Raji (cell line): ENCODE data around the gene STXBP6.

ENCODE experiments used
- POLR2A ChIP-seq: IDR thresholded peaks from 2 replicates; pipeline ENCODE4 v1.6.1; 2011; ENCODE audit warnings: low read depth, low read length, control low read depth; ENCODE audit not compliant: insufficient read depth

STXBP6 gene

GRCh38 chr14:24990050-24990449 lies 59.9 kb downstream of the STXBP6 start:
- TF ChIP-seq POLR2A, result no peak

GRCh38 chr14:24988760-24989159 lies 61.2 kb downstream of the STXBP6 start:
- no peak for TF ChIP-seq POLR2A

- TF ChIP-seq POLR2A, result no peak
These were observed 63.6 kb downstream of the STXBP6 start for GRCh38 chr14:24986206-24986893.

GRCh38 chr14:24984846-24985589 lies 64.9 kb downstream of the STXBP6 start:
- TF ChIP-seq POLR2A, result no peak

GRCh38 chr14:24982472-24983155 lies 67.3 kb downstream of the STXBP6 start:
- no peak for TF ChIP-seq POLR2A

- TF ChIP-seq POLR2A, result no peak
These were observed 70.2 kb downstream of the STXBP6 start for GRCh38 chr14:24979725-24980239.

GRCh38 chr14:24978862-24979724 lies 70.9 kb downstream of the STXBP6 start:
- no peak for TF ChIP-seq POLR2A

GRCh38 chr14:24976602-24977001 lies 73.3 kb downstream of the STXBP6 start:
- TF ChIP-seq POLR2A, result no peak

GRCh38 chr14:24975393-24975792 lies 74.6 kb downstream of the STXBP6 start:
- no peak for TF ChIP-seq POLR2A

GRCh38 chr14:24974591-24975374 lies 75.2 kb downstream of the STXBP6 start:
- TF ChIP-seq POLR2A, result no peak

GRCh38 chr14:24972844-24973243 lies 77.1 kb downstream of the STXBP6 start:
- TF ChIP-seq POLR2A, result no peak

- no peak for TF ChIP-seq POLR2A
These were observed 78.7 kb downstream of the STXBP6 start for GRCh38 chr14:24971255-24971654.

- no peak for TF ChIP-seq POLR2A
These were observed 83.4 kb downstream of the STXBP6 start for GRCh38 chr14:24966579-24966964.
